Hematopoietic multipotent progenitor cell (in vitro differentiated cells): Measurements from ENCODE around the gene SH3BP2. TPM values are rescaled to one million over a fixed set of nuclear protein-coding genes. Genes with fewer than 3 reads are reported as not detected.

Experiments used
- DNase-seq, 3 donors: peaks; one replicate each; pipeline ENCODE4 v3.0.0-alpha.2; 2011 to 2015; ENCODE audit warnings: low read depth in 2 of 3, low spot score in 2 of 3
- total RNA-seq: library from RNA; depleted of rRNA; stranded (reverse); fragments of >200 nt; gene quantifications from one replicate; pipeline ENCODE4 v1.2.3, GENCODE V29; 2012

SH3BP2 gene
- total RNA-seq, 1 donor = 60.6 TPM

DNA sequence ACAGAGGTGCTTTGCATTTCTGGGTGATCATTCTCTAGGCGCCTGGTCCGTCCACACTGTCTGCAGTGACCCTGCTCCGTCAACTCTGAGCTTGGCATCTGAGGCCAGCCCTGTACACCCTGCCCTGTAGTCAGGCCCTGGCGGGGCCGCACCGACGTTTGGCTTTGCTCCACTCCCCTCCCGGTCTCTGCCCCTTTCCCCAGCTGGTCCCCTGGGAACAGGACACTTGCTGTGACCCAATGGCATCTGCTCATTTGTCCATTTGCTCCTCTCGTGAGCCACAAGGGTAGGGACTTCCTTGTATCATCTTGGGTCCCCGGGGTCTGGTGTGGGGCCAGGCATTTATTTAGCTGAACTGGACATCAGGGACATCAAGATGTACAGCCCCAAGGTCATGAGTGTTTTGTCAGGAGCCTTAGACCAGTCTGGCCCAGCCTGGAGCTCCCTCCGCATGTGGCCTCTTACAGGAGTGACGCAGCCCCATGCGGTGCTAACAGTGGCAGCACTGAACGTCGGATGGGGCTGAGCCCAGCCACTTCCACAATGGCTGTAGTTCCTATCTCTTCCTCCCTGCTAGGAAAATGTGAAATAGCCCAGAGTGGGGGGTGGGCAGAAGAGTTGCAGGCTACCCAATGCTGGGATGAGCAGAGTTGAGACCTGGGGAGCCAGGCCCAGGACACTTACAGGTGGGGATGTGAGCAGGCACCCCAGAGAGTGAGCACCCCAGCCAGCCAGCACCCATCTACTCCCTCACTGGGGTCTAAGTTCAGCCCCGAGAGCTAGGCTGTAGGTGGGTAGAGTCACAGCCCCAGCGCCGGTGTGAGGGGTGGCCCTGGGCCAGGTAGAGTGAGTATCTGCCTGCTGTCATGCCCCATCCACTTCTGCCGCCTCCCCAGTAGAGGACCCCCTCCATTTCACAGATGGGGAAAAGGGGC is 2.0 kb upstream of the SH3BP2 start:
- DNase-seq = no peak

DNA sequence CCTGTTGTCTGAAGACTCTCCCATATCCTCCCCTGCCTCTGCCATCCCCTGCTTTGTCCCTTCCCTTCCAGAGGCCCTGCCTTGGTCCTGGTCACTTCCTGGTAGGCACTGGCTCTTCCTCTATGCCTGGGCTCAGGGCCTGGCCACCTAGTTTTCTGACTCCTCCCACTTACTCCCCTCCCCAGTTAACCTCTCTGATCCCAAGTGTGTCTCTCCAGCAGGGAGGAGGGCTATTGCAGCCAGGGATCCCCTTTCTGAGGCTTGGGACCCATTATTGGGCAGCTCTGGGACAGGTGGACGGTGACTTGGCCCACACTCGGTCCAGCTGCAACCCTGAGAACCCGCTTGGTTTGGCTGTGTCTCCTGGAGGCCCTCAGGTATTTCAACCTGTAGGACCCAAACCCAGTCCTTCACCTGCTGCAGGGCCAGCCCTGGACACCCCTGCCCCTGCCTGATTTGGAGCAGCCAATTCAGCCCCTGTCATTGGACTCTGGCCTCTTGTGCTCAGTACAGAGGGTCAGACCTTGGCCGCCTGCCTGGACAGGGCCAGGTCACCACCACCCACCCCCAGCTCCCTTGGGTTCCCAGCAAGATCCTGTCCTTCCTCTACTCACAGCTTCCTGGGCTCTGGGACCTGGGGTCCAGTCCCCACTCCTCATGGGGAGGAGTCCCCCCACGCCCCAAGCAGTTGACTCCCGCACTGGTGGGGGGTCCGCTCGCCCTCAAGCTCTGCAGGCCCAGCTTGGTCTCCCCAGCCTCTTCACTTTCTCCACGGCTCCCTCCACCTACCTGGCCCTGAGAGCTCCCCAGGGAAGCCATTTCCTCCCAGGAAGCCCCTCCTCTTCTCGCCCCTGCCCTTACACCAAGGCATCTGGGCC is 1.1 kb upstream of the SH3BP2 start:
- DNase-seq = no peak

DNA sequence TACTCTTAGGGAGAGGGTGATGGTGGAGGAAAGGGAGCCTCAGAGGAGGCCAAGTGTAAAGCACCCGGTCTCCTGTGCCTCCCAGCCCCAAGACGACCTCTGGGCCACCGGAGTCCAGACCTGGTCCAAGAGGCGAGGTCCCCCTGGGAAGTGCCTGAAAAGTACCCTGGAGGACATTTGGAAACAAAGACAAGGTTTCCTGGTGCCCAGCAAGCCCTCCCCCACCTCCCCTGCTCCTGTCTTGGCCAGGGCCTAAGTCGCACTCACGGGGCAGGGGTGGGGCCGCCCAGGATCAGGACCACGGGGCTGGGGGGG is 532 bp upstream of the SH3BP2 start:
- no peak for DNase-seq

DNA sequence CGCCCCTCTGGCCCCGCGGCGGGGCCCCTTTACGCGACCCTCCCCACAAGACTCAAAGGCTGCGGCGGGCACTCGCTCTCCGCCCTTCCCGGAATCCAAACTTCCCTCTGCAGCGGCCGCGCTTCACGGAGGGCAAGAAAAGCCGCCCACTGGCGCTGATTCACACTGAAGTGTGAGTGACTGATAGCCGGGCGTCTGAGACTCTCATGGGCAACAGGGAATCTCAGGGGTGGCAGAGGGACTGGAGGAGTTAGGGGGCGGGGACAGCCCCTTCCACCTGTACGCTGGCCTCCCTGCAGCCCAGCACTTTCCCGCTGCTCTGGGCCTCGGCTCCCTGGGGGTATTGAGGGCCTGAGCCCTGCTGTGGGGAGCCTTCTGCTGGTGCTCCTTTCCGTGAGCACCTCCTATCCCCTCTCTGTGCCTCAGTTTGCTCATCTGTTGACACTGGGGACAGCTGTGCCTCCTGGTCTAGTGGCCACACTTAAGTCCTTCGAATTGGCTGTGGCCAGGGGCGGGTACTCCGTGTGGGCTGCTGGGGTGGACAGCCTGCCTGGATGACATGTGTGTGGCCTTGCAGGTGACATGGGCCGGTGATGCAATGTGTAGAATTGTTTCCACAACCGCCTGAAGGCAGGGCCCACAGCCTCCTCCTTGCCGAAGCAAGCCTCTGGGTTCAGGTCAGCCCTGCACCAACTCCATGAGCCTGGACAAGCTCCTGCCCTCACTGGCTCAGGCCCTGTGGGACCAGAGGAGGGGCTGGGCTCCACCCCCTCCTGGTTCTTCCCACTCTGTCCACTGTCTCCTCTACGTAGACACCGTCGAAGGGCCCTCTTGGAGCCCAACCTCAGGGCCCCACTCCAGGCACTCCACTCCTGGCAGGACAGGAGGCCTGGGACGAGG is 951 bp downstream of the SH3BP2 start:
- no peak for DNase-seq

DNA sequence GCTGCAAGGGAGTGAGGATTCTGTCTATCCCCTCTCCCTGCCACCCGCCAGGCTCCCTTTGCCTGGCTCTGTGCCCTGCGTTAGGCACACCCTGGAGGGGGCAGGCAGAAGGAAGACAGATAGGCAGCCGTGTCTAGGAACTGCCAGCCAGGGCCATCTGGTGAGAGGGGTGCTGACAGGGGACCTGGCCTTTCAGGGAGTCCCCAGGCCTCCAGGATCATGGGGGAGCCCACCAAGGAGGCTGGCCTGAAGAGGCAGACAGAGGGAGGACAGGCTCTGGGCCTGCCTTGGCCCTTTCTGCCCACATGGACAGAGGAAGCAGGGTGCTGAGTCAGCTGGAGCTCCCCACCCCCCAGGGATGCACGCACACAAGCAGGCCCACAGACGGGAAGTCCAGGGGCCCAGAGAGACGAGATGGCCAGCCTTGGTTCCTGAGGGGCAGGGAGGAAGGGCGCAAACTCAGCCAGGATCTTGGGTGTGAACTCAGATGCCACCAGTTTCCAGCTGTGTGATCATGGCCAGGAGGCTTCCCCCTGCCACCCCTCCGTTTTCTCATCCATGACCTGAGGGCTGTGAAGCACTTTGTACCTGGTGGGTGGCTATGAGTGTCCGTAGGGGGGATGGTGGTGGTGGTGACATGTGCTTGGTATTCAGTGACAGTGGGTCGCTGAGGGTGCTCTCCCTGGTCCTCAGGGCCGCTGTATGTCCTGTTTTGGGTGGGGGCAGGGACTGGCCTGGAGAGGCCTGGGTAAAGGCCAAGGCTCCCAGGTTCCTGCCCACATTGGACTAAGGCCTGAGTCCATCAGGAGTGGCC is 1.8 kb downstream of the SH3BP2 start:
- peak in 1 of 3 donors; percentile 64 for DNase-seq

DNA sequence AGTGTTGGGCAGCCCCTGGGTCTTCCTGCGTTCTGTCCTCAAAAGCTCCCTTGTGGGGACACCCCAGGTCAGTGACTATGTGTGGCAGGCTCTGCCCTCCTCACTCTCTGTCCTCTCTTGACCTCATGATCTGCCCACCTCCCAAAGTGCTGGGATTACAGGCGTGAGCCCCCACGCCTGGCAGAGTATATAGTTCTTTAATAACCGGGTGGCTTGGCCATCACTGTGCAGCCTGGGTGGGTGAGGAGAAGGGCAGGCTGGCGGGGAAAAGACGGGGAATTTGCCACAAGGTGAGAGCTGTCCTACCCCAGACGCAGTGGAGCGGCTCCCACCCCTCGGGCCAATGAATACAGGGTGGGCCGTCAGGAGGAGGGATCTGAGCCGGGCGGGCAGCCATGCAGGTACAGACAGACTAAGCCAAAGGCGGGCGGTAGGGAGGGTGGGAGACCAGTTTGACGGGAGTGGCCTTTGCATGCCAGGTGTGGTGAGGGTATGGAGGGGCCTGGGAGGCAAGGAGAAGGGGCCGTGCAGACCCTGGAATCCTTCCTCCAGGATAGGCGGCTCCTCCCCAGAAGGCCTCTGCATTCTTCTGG is 2.5 kb downstream of the SH3BP2 start:
- no peak for DNase-seq

DNA sequence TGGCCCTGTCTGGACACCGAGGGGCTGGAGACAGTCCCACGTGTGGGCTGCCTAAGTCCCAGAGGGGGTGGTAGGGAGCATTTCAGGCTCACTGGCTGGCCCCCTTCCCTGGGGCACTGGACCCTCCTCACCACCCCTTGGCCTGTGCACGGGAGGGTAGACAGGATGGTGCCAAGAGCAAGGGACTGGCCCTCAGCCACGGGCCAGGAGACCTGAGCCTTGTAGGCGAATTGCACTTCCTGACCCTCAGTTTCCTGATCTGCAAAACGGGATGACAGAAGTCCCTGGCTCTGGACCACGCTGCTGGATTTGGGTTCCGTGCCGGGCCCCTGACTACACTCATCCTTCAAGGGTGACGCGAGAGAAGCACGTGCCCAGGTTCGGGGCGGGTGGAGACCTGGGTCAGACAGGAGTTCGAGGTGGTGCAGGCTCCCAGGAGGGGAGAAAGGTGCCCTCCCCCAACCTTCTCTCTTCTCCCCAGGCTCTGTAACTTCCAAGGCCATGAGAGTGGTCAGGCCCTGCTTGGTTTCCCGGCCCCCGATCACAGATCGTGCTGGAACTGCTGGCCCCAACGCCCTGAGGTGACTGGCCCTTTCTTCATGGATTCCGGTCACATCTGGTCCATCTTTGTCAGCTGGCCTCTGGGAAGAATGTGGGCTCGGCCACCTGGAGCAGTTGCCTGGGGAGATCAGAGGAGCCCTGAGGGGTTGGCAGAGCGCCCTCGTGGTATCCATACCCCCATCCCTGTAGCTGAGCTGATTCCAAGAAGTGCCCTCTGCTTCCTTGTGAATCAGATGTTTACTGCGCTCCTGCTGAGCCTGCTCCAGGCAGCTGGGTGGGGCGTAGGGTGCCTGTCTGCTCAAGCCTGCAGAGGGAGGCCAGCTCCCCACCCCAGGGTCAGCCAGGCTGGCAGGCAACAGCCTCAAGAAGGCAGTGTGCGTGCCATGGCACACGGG is 3.3 kb downstream of the SH3BP2 start:
- DNase-seq = no peak

DNA sequence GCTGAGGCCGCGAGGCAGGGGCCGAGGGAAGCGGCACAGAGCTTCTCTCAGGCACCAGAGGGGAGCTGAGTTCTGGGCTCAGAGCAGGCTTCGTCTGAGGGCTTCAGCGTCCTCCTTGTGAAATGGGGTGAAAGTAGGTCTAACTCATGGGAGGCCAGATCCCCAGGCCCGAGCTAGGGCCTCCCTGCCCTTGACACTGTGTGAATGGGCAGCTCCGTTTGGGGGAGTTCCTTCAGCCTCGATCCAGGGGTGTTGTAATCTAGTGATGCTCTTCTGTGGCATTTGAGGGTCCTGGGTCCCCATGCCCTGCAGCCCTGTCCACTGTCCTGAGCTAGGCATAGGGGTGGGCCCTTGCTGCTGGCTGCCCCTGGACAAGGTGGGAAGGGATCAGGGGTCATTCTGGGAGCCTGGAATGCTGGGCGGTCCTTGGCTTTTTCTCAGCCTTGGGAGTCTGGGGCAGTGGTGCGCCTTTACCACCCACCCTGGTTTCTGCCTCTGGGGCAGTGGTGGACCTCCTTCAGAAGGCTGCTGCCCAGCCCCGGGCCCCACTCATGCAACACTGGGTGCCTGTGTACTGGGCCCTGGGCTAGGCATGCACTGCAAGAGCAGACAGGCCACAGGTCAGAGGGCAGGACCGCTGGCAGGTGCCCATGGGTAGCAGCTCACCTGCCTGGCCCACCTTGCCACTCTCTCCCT is 4.1 kb downstream of the SH3BP2 start:
- DNase-seq = no peak

DNA sequence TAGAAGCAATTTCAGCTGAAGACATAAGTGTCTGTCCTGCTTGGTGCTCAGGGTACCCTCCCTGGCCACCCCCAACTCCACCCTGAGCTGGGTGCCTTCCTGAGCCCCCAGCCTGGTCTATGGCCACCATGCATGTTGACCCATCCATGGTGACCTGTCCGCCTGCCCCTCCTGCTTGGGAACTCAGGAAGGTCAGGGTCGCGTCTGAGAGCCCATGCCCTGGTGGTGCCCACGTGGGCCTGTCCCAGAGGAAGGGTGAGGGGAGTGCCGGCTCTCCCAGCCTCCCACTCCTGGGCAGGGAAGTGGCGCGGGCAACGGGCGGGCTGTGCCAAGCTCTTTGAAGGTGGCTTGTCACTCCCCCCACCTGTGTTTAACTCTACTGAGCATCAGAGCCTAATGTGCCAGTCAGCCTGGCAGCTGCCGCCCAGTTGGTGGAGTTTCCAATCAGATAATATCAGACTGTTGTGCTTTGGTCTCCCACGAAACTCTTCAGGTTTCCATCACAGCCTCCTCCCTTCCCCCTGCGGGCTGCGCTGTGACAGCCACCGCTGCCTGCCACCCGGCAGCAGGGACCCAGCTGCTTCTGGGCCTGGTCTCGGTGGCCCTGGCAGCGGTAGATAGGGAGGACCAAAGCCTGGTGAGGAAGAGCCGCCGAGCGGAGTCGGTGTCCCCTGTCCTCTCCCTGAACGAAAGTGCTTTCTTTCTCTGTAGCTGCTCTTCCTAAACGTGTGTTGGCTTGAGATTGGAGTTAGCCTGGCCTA is 4.8 kb downstream of the SH3BP2 start:
- DNase-seq = peak in 2 of 3 donors; percentile 73 to 94

DNA sequence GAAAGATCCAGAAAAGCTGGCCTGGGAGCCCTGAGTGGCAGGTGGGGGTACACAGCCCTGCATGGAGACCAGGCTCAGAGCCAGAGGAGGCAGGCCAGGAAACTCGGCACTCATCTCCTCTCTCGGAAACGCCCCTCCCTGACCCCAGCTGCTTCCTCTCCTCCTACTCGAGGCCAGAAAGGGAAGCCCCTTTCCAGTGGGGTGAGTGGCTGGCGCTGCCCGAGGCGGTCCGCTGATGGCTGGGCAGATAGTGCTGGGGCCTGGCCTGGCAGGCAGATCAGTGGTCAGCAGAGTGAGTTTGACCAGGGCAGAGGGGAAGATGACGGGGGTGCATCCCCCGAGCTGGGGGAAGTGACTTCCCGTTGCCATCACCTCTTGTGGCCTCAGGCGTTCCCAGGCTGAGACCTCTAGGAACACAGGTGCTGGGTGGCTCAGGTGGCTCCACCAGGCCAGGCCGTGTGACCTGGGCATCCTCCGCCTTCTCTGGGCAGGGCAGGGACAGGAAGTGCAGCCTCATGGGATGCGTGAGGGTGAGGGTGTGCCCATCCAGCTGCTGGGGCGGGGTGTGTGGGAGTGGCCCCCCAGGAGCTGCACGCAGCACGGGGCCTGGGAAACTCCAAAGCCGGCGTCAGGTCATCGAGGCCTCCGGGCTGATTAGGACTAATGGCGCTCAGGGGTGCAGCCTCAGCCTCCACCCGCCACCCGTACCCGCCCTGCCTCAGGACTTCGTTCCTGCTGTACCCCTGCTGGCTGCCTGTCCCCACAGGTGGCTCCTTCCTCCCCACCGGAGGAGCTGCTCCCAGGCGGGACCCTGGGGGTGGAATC is 5.7 kb downstream of the SH3BP2 start:
- peak in 2 of 3 donors; percentile 81 to 90 for DNase-seq

DNA sequence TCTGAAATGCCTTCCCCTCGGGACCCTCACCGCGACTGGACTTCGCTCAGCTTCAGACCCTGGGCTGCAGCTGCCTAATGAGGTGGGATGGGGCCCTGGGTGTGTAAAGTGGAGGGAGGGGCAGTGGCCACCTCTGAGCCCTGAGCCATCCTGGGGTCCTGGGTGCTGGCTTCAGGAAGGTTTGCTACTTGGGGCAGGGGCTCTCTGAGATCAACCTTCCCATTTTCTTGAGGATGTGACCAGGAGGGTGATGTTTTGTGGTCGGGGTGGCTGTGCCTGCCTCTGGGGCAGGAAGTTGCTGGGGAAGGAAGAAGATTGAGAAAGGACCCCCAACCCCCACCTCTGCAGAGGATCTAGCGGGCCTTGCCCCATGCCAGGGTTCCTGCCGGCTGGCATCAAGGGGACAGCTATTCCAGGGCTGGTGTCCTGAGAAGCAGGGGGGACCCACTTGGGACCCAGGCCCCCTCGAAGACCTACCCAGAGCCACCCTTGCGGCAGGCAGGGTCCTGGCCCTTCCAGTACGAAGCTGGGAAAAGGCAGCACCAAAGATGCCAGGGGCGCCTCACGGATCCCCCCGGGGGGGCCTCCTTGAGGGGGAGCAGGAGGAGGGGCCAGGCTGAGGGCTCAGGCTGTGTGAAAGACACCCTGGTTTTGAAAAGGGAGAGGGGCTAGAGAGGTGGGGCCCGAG is 6.5 kb downstream of the SH3BP2 start:
- DNase-seq = no peak

DNA sequence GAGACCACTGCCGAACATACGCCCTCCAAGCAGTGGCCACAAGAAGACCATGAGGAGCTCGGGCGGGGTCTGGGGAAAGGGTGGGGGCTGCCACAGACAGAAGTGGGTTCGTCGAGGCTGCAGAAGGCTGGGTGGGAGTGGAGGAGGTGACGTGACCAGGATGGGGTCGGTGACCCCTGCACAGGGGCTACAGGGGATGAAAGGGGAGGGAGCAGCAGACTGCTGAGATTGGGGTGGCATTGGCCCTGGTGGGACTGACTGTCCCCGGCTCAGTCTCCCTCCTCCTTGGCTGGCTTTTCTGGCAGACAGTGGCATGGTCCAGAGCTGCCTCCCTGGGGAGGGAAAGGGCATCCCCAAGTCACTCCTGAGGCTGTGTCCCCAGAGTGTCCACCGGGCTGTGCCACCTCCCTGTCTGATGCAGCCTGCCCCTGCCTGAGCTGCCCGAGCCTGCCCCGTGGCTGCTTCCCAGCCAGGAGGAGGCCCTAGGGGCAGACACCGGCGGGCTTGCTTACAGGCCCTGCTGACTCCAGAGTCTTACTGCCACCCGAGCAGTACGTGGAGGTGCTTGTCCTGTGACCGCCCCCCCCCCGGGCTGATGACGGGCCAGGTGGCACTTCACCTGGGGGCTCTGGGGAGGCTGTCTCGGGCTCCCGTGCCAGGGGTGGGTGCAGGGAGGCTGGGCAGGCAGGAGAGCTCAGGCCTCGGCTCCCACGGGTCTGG is 7.2 kb downstream of the SH3BP2 start:
- no peak for DNase-seq

DNA sequence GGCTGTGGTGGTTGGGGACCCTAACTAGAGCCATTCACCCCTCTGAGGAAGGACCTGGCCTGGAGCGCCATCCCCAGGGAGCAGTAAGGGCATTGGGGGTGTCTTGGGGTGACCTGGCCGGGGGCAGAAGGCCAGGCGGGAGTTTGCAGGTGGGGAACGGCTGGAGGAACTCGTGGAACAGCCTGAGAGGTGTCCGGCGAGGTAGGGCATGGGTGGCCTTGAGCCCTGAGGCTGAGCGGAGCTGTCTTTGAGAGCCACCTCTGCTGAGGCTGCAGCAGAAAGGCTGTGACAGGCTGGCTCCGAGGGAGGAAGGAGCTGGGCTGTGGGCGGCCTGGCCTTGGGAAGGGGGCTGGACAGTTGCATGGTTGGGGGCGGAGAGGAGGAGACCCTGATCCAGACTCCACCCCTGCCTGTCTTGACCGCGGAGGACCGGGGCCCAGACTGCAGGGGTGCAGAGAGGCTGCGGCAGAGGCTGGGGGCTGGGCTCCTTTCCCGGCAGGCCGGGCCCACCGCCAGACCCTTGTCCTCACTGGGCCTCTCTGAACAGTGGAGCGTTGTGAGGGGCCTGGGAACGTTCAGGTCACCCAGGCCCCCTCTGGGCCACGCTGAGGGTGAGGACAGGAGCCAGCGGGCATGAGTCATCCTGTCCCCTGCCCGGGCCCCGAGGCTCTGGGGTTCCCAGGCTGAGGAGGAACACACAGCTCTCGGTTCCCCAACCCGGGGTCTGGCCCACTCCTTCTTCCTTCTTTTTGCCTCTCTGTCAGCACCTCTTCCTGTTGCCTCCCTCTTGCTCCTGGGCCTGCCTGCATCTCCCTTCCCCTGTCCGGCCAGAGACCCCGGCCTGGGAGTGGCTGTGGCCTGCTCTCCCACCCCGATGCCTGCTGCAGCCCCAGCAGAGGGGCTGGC is 8.1 kb downstream of the SH3BP2 start:
- peak in 2 of 3 donors; percentile 74 to 82 for DNase-seq
